Measurements from ENCODE around the gene ZIM2.

ZIM2 gene

GRCh38 chr19:56751078-56751489, 89.4 kb downstream of the ZIM2 start:
- H3K27me3 ChIP-seq (ENCODE audit: control insufficient read depth, insufficient read depth, low read length), result no peaks in the 10 kb centered on the region
- no peak overlapping the region for H3K27ac ChIP-seq (ENCODE audit: low read depth, low read length)
- H3K9ac ChIP-seq (ENCODE audit: low read length), result no peak overlapping the region
- no peaks in the 10 kb centered on the region for H3K4me1 ChIP-seq (ENCODE audit: control insufficient read depth, insufficient read depth, low read length)
- H3K4me3 ChIP-seq (ENCODE audit: low read length), result no peak overlapping the region
- no peaks in the 10 kb centered on the region for H3K36me3 ChIP-seq (ENCODE audit: control insufficient read depth, insufficient read depth, low read length)

- Histone ChIP-seq H3K9ac (ENCODE audit: low read length) (no peak overlapping the region), H3K4me3 (ENCODE audit: low read length) (no peak overlapping the region), H3K27ac (ENCODE audit: low read depth, low read length) (no peak overlapping the region), H3K36me3 (ENCODE audit: control insufficient read depth, insufficient read depth, low read length) (no peaks in the 10 kb centered on the region), H3K27me3 (ENCODE audit: control insufficient read depth, insufficient read depth, low read length) (no peaks in the 10 kb centered on the region), H3K4me1 (ENCODE audit: control insufficient read depth, insufficient read depth, low read length) (no peaks in the 10 kb centered on the region)
These were observed 89.9 kb downstream of the ZIM2 start for GRCh38 chr19:56750658-56751057.

- H3K4me1 ChIP-seq (ENCODE audit: control insufficient read depth, insufficient read depth, low read length), result no peaks in the 10 kb centered on the region
- H3K36me3 ChIP-seq (ENCODE audit: control insufficient read depth, insufficient read depth, low read length), result no peaks in the 10 kb centered on the region
- H3K4me3 ChIP-seq (ENCODE audit: low read length), result no peak overlapping the region
- no peak overlapping the region for H3K9ac ChIP-seq (ENCODE audit: low read length)
- no peaks in the 10 kb centered on the region for H3K27me3 ChIP-seq (ENCODE audit: control insufficient read depth, insufficient read depth, low read length)
- no peak overlapping the region for H3K27ac ChIP-seq (ENCODE audit: low read depth, low read length)
These were observed 92.1 kb downstream of the ZIM2 start for GRCh38 chr19:56748378-56748777.

GRCh38 chr19:56746367-56746766, 94.2 kb downstream of the ZIM2 start:
- Histone ChIP-seq H3K27ac (ENCODE audit: low read depth, low read length) (no peak overlapping the region), H3K4me3 (ENCODE audit: low read length) (no peak overlapping the region), H3K4me1 (ENCODE audit: control insufficient read depth, insufficient read depth, low read length) (no peaks in the 10 kb centered on the region), H3K27me3 (ENCODE audit: control insufficient read depth, insufficient read depth, low read length) (no peaks in the 10 kb centered on the region), H3K9ac (ENCODE audit: low read length) (no peak overlapping the region), H3K36me3 (ENCODE audit: control insufficient read depth, insufficient read depth, low read length) (no peaks in the 10 kb centered on the region)

GRCh38 chr19:56740501-56740900, 100.0 kb downstream of the ZIM2 start:
- Histone ChIP-seq H3K27ac (ENCODE audit: low read depth, low read length) (no peak overlapping the region), H3K4me1 (ENCODE audit: control insufficient read depth, insufficient read depth, low read length) (no peaks in the 10 kb centered on the region), H3K36me3 (ENCODE audit: control insufficient read depth, insufficient read depth, low read length) (no peaks in the 10 kb centered on the region), H3K9ac (ENCODE audit: low read length) (no peak overlapping the region), H3K4me3 (ENCODE audit: low read length) (no peak overlapping the region), H3K27me3 (ENCODE audit: control insufficient read depth, insufficient read depth, low read length) (no peaks in the 10 kb centered on the region)

- Histone ChIP-seq H3K9ac (ENCODE audit: low read length) (no peak overlapping the region), H3K4me3 (ENCODE audit: low read length) (no peak overlapping the region), H3K4me1 (ENCODE audit: control insufficient read depth, insufficient read depth, low read length) (no peaks in the 10 kb centered on the region), H3K27ac (ENCODE audit: low read depth, low read length) (no peak overlapping the region), H3K36me3 (ENCODE audit: control insufficient read depth, insufficient read depth, low read length) (no peaks in the 10 kb centered on the region), H3K27me3 (ENCODE audit: control insufficient read depth, insufficient read depth, low read length) (no peaks in the 10 kb centered on the region)
These were observed 104.0 kb downstream of the ZIM2 start for GRCh38 chr19:56736571-56736970.

- H3K4me3 ChIP-seq (ENCODE audit: low read length), result no peak overlapping the region
- no peaks in the 10 kb centered on the region for H3K36me3 ChIP-seq (ENCODE audit: control insufficient read depth, insufficient read depth, low read length)
- no peaks in the 10 kb centered on the region for H3K4me1 ChIP-seq (ENCODE audit: control insufficient read depth, insufficient read depth, low read length)
- H3K9ac ChIP-seq (ENCODE audit: low read length), result no peak overlapping the region
- H3K27ac ChIP-seq (ENCODE audit: low read depth, low read length), result no peak overlapping the region
- H3K27me3 ChIP-seq (ENCODE audit: control insufficient read depth, insufficient read depth, low read length), result no peaks in the 10 kb centered on the region
These were observed 107.5 kb downstream of the ZIM2 start for GRCh38 chr19:56732976-56733375.

GRCh38 chr19:56727677-56728076, 112.8 kb downstream of the ZIM2 start:
- Histone ChIP-seq H3K4me3 (ENCODE audit: low read length) (no peak overlapping the region), H3K9ac (ENCODE audit: low read length) (no peak overlapping the region), H3K27me3 (ENCODE audit: control insufficient read depth, insufficient read depth, low read length) (no peaks in the 10 kb centered on the region), H3K36me3 (ENCODE audit: control insufficient read depth, insufficient read depth, low read length) (no peaks in the 10 kb centered on the region), H3K4me1 (ENCODE audit: control insufficient read depth, insufficient read depth, low read length) (no peaks in the 10 kb centered on the region), H3K27ac (ENCODE audit: low read depth, low read length) (no peak overlapping the region)

GRCh38 chr19:56725829-56726424, 114.6 kb downstream of the ZIM2 start:
- no peaks in the 10 kb centered on the region for H3K36me3 ChIP-seq (ENCODE audit: control insufficient read depth, insufficient read depth, low read length)
- no peak overlapping the region for H3K9ac ChIP-seq (ENCODE audit: low read length)
- H3K27ac ChIP-seq (ENCODE audit: low read depth, low read length), result no peak overlapping the region
- H3K27me3 ChIP-seq (ENCODE audit: control insufficient read depth, insufficient read depth, low read length), result no peaks in the 10 kb centered on the region
- no peaks in the 10 kb centered on the region for H3K4me1 ChIP-seq (ENCODE audit: control insufficient read depth, insufficient read depth, low read length)
- H3K4me3 ChIP-seq (ENCODE audit: low read length), result no peak overlapping the region
